ENCODE data around the gene SNCAIP.

SNCAIP gene

GRCh38 chr5:122311961-122312590, at the start of gene SNCAIP:
TSS of gene SNCAIP (plus strand) at chr5:122312237. CDS start at chr5:122391135, 78,898 bp downstream.
- peak in 1 of 2 donors; percentile 24 for DNase-seq

DNA sequence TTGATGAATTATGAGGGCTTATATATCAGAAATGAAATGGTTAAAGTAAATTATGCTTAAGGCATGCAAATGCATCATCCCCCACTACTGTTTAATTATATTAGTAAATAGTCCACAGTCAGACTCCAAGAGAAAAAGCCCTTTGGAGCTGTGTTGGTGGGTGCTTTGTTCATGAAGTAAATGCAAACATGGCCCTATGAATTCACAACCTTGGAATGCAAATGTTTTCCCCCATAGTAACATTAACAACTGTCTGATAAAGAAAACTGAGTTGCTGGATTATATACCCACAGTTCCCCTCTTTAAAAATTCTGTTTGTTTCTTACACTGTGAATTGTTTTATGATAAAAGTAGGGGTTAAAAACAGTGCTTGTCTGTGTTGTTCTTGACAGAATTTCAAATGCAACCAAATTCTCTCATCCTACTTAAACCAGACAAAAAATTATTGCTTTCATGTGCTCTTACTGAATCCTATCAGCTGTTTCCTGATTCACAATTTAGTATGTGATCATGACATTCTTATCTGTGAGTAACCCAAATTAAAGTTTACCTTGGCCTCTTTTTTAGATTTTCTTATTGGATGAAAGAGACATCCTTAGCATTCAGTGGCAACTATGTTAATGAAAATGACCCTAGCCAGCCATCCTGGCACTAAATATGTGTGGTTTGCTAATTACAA, 48.5 kb upstream of the SNCAIP start:
- DNase-seq, result no peak

DNA sequence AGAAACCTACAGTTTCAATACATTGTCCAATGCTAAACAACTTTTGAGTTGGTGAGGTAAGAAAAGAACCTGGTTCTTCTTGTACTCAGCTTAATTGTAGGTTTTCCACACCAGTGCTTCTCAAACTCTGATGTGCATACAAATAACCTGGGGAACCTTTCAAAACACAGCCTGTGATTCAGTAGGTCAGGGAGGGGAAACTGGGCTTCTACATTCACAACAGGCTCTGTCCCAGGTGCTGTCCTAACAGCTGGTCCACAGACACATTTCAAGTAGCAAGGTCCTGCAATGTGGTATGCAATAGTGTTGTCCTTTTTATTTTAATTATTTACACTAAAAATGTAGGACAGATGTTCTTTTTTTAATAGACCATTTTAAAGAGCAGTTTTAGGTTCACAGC, 47.4 kb upstream of the SNCAIP start:
- no peak for DNase-seq

- no peak for DNase-seq
Observed at GRCh38 chr5:122267185-122267584, 44.9 kb upstream of the SNCAIP start.

- no peak for DNase-seq
Observed at GRCh38 chr5:122273696-122274095, 38.3 kb upstream of the SNCAIP start.

GRCh38 chr5:122283592-122283991, 28.4 kb upstream of the SNCAIP start:
- no peak for DNase-seq

DNA sequence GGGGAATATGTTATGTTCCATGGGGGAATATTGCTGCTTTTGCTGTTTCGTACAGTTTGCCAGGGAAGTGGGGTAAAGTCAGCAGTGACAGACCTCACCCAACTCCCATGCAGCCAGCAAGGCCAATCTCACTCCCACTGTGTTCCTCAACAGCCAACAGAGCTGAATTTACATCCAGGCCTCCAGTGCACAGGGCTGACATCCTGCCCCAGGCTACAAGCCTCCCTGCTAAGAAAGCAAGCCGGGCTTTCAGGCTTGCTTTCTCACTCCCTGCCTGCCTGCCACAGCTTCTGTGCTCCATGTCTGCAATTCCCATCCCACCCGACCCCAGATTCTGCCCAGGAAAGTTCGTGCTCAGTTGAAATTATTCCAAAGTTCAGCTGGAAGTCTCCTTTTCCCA, 25.5 kb upstream of the SNCAIP start:
- no peak for DNase-seq

- DNase-seq, result no peak
Observed at GRCh38 chr5:122287101-122287500, 24.9 kb upstream of the SNCAIP start.

DNA sequence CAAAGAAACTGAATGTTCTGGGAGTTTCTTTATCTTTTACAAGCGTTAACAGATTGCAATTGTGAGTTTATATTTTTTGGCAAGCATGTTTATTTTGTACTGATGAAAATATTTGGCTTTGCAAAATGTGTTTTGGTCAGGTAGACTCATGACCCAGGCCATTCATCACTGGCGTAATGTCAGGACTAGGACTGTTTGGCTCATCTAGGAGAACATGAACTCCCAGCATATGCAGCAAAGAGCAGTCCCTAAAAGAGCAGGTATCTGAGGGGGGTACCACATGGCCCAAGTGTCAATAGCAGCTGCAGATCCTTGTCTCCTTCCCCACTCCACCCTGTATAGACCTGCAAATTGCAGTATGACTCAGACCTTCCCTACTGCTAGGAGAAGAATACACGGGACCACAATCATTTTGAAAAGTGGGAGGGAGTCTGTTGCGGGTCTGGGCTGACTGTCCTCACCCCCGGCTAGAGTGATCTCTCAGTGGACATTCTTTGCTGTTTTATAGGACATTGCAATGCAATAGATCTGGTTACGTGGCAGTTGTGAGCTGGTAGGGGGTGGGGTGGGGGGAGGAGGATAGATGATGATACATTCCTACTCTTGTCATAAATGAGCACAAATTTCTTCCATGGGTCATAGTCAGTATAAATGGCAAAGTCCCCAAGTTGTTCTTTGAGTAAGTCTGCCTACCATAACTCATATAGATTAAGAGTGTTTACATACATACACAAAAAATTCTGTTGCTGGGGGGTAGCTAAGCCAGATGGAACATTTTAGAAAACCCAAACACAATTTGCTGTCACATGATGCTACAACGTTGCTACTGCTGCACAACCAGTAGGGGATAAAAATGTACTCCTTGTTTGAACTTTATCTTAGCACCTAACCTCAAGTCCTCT, 20.8 kb upstream of the SNCAIP start:
- DNase-seq, result no peak

DNA sequence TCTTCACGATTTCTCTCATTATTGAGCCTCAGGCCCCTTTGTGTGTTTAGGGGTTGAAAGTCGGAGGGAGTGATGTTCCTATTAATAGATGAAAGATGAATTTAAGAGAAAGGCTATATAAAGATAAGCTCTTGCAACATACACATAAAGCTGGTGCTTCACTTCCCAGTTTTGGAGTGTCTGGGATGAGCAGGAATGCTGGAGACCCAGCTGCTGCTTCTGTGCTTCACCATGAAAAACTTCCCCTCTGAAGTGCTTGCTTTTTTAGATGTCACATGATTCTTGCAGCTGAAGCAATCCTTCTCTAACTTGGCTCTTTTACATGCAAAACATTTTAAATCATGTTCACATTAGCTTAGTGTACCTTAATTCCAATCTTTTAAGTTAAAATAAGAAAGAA, 19.7 kb upstream of the SNCAIP start:
- DNase-seq, result no peak

- DNase-seq, result no peak
Observed at GRCh38 chr5:122295138-122295537, 16.9 kb upstream of the SNCAIP start.

DNA sequence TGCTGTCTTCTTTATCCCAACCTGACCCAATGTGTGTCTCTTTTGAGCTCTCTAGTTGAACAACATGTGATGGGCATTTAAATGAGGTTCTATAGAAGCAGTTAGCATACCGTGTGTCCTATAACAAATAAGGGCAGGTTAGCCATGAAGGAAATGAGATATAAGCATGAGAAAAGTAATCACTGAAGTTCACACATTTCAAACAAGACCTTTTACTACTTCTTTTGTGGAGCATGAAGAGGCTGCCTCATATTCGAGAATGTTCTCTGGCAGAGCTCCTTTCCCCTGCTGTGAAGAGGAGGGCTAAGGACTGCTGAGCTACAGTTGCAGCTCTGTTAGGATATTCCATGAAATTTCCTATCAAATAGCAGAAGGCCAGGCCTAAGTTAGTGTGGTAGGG, 15.2 kb upstream of the SNCAIP start:
- DNase-seq, result no peak

DNA sequence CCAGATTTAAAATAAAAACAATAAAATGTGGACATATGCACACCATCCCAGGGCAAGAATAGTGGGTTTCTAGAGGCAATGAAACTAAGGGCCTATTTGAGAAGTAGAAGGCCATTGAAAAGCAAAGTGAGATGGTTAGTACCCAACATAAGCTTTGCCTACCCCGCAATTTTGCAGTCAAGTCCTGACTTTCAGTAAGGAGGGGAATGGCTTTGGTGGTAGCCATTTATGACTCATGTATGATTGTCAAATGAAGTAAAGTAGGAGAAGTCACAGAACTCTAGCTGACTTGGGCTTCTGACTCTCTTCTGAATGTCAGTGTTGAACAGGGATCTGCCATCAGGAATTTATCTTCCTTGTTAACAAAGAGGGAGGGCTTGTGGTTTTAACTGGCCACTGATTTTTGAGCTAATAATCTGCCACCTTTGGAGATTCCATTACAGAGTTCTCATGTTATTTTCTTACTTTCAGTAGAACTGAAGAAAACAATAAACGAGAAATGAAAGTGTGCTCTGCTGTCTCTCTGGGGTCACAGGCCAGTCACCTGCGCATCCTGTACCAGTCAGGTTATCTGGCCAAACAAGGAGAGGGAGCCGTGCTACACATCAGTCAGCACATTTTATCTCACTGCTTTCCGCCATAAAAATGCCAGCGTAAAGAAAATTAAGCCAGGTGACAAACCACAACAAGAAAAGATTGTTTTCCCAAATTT, 14.3 kb upstream of the SNCAIP start:
- DNase-seq, result no peak

GRCh38 chr5:122300374-122300773, 11.7 kb upstream of the SNCAIP start:
- no peak for DNase-seq

DNA sequence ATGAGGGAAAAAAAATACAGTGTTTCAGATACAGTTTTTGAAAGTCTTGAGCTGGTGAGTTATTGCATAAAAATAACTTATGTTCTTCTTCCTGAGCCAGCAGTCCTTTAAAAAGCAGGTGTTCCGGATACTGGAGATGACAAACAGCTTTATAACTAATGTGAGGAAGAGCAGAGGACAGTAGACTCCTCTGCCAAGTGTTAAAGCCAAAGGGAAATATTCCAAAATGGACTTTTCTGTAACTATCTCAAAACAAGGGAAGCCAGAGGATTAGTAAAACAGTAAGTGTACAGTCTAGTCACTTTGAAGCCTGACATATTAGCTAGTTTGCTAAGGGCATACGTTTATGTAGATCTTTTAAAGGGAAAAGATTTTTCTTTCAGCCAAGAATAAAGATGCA, 11.0 kb upstream of the SNCAIP start:
- DNase-seq, result no peak

- no peak for DNase-seq
Observed at GRCh38 chr5:122304471-122305215, 7.4 kb upstream of the SNCAIP start.

DNA sequence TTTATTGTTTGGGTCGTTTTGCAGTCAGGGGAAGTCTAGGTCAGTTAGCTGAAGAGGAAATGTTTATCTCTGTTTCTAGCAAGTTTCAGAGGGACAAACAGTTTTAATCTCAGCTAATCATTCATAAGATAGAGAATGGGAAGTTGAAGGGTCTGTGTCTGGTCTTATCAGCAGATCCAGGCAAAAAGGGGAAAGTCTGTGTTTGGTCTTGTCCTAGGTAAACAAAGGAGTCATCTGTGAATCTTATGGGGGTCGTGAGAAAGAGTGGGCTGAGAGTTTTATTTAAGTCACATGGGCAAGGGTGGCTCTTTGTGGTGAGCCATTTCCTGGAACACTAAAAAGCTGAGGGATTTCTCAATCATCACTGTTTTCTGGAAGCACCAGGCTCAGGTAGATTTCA, 5.6 kb upstream of the SNCAIP start:
- no peak for DNase-seq

- DNase-seq, result no peak
Observed at GRCh38 chr5:122310889-122311288, 1.1 kb upstream of the SNCAIP start.

DNA sequence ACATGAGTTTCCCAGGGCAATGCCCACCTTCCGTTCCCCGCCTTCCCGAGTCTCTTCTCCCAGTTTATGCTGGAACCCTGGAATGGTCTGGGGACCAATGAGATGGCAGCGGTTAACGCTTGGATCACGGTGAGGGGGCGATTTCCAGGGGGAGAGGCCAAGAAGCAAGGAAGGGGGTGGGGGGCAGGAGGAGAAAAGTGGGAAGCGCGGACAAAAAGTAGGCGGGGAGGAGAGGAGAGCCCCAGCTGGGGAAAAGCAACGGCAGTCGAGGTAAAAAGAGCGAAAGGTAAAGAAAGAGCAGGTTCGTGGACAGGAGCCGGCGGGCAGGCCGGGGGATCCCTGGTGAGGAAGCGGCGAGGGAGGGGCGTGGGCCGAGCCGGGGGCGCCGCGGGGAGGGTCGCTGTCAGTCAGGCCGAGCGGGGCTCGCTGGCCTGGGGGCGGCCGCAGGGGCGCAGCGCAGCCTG, 508 bp upstream of the SNCAIP start:
- DNase-seq, result no peak

- DNase-seq, result no peak
Observed at GRCh38 chr5:122312591-122313406, 762 bp downstream of the SNCAIP start.

- DNase-seq, result no peak
Observed at GRCh38 chr5:122314036-122314435, 2.0 kb downstream of the SNCAIP start.

Data from bone marrow (tissue), 2 donors.